GM19023 (cell line): Measurements from ENCODE around the gene TSR3.

Experiments used
- ATAC-seq: cut with Tn5 transposase; IDR thresholded peaks from one replicate; pipeline ENCODE4 v1.9.1; 2021; ENCODE audit warnings: mild to moderate bottlenecking, moderate library complexity; ENCODE audit not compliant: unreplicated experiment

Gene TSR3

GRCh38 chr16:1355591-1355990, 3.9 kb upstream of the TSR3 start:
- no peak for ATAC-seq

DNA sequence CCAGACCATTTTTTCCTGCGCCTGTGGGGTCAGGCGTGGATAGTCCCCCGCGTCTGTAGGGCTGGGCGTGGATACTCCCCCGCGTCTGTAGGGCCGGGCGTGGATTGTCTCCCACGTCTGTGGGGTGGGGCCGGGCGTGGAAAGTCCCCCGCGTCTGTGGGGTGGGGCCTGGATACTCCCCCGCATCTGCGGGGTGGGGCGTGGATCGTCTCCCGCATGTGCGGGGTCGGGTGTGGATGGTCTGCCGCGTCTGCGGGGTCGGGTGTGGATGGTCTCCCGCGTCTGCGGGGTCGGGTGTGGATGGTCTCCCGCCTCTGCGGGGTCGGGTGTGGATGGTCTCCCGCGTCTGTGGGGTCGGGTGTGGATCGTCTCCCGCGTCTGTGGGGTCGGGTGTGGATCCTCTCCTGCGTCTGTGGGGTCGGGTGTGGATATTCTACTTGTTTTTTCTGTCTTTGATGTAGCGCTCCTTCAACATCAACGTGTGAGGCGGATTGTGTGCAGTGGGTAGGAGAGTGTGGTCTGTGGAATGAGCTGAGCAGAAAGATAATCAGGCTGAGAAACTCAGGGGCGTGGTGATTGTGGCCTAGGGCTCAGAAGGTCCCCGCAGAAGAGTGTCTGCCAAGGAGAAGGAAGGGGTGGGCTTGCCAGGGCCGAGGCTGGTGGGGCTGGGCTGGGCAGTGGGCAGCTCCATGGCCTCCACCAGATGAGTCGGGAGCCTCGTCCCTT, 3.3 kb upstream of the TSR3 start:
- no peak for ATAC-seq

DNA sequence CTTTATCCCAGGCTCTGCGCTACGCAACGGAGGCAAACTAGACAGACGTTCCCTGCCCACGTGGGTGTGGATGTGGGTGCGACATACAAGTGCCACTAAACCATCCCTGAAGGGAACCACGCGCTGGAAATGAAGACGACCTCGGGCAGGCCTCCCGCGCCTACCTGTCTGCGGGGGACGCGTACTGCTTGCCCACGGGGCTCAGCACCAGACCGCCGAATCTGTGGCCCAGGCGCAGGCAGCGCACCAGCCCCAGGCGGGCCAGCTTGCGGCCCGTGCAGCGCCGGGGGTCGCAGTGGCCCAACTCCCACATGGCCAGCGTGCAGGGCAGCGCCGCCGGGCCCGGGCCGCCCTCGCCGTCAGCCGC, 480 bp downstream of the TSR3 start:
- ATAC-seq = peak; percentile 8

- no peak for ATAC-seq
Measured at GRCh38 chr16:1350691-1351090, 987 bp downstream of the TSR3 start.

GRCh38 chr16:1349951-1350350, 1.7 kb downstream of the TSR3 start:
- no peak for ATAC-seq

- no peak for ATAC-seq
Measured at GRCh38 chr16:1349351-1349750, 2.3 kb downstream of the TSR3 start.

DNA sequence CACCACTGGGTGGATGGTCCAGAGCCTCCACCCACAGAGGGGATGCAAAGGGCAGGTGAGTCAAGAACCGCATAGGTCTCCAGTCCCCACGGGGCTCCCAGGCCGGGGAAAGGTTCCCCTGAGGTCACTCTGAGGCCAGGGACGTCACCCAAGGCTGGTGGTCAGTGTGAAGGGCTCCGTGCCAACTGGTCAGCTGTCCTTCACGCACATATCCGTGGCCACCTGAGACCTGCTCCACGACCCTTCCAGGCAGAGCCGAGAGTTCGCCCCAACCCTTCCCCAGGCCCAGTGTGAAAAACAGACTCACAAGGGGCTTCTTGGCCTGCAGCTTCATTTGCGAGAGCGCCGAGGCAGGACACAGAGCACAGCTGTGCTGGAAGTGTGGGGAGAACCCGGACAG, 2.8 kb downstream of the TSR3 start:
- ATAC-seq = no peak

GRCh38 chr16:1348441-1348840, 3.2 kb downstream of the TSR3 start:
- ATAC-seq = no peak

DNA sequence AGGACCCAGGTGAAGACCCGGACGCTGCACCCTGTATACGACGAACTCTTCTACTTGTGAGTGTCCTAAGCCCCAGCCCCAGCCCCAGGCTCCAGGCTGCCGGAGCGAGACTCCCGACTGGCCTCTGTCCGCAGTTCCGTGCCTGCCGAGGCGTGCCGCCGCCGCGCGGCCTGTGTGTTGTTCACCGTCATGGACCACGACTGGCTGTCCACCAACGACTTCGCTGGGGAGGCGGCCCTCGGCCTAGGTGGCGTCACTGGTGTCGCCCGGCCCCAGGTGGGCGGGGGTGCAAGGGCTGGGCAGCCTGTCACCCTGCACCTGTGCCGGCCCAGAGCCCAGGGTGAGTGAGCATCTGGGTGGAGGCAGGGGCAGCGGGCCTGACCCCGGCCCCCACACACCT, 3.7 kb downstream of the TSR3 start:
- ATAC-seq = no peak

GRCh38 chr16:1347286-1347855, 4.3 kb downstream of the TSR3 start:
- no peak for ATAC-seq

- ATAC-seq = no peak
Measured at GRCh38 chr16:1346422-1347285, 5.0 kb downstream of the TSR3 start.

DNA sequence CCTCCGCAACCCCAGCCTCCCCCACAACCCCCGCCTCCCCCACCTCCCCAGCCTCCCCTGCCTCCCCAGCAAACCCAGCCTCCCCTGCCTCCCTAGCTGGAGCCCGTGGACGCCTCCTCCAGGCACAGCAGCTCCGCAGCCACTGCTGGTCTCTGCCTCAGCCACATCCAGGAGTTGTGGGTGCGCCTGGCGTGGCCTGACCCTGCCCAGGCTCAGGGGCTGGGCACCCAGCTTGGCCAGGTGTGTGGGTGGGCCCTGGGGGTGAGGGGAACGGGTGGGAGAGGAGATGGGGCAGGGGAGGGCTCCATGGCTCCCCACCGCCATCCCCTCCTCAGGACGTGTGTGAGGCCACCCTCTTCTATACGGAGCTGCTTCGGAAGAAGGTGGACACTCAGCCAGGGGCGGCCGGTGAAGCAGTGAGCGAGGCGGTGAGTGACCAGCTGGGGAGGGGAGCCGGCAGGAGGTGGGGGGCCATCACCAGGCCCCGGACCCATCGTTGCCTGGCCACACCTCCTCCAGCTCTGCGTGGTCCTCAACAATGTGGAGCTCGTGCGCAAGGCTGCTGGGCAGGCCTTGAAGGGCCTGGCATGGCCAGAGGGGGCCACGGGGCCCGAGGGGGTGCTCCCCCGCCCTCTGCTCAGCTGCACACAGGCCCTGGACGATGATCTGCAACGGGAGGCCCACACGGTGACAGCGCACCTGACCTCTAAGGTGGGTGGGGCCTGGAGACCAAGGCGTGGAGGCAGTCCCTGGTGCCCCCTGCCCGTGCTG, 5.8 kb downstream of the TSR3 start:
- ATAC-seq = no peak

- no peak for ATAC-seq
Measured at GRCh38 chr16:1345087-1345486, 6.6 kb downstream of the TSR3 start.

DNA sequence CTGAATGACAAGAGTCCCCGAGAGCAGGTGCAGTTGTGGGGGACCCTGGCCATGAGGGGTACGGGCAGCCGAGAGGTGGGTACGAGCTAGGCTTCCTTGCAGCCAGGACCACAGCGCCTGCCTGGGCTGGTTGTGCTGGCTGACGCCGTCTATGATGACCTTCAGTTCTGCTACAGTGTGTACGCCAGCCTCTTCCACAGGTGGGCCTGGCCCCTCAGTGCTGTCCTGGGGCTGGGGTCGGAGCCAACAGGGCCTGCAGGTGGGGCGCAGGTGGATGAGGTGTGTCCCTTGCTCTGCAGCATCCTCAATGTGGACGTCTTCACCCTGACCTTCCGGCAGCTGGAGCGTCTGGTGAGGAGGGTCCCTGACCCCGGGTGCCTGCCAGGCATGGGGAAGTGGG, 7.2 kb downstream of the TSR3 start:
- no peak for ATAC-seq

- no peak for ATAC-seq
Measured at GRCh38 chr16:1343428-1344242, 8.0 kb downstream of the TSR3 start.

GRCh38 chr16:1342526-1343427, 8.9 kb downstream of the TSR3 start:
- ATAC-seq = peak; percentile 91

DNA sequence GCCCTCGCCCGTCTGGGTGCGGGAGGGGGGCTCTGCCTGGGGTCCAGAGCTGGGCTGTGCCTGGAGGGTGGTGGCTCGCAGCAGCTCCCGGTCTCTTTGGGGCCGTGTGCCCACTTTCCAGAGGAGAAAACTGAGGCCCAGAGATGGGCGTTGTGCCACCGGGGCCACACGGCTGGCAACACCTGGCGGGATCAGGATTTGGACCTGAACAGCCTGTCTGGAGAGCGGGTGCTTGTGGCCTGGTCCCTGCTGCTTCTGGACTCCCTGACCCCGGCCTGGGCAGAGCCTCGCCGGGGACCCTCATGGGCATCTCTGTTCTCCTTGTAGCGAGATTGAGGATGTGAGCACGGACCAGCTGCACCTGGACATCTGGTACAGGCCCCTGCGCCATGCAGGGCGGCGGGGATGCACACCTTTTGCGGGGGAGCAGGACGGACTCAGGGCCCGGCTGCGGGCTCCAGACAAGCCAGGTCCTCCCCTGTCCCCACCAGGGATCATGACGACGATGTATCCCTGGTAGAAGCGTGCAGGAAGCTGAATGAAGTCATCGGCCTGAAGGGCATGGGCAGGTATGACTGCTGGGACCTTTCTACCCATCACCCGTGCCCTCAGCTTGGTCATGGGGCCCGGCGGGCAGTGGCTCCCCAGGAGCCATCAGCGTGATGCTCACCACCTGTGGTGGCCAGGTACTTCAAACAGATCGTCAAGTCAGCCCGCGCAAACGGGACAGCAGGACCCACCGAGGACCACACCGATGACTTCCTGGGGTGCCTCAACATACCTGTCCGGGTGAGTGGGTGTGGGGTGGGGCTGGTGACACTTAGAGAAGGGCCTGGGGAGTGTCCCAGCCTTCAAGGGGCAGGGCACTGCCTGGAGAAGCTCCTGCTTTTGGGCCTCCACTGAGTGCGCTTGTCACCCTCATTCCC, 9.9 kb downstream of the TSR3 start:
- no peak for ATAC-seq

DNA sequence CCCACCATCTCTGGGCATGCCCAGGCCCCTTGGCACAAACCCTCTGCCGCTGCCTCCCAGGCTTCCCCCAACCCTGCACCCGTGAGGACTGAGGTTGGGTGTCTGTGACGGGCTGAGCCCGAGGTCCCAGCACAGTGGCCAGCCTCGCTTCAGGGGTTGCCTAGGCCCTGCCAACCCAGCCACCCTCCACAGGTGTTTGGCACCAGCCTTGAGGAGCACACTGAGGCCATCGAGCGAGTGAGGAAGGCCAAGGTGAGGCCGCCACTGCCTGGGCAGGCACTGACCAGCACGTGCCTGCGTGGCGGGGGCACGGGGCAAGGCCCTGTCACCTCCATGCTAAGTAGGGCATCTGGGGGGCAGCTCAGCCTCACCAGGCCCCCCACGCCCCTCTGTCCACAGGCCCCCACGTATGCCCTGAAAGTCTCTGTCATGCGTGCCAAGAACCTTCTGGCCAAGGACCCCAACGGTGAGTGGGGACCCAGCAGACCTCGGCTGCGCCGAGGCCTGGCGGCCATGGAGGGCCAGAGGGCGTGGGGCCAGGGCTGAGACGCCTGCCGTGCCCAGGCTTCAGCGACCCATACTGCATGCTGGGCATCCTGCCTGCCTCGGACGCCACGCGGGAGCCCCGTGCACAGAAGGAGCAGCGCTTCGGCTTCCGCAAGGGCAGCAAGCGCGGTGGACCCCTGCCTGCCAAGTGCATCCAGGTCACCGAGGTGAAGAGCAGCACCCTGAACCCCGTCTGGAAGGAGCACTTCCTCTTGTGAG, 10.8 kb downstream of the TSR3 start:
- no peak for ATAC-seq
